Spleen (tissue), 11 donors: ENCODE measurements around the gene DHDDS. TPM values are rescaled to one million over a fixed set of nuclear protein-coding genes. Genes with fewer than 3 reads are reported as not detected.

Source experiments
- DNase-seq: peaks from one replicate; pipeline ENCODE4 v3.0.0-alpha.2; 2020
- H3K27ac ChIP-seq, 8 donors: fragments of 200-600 bp; sonication (generic) in 7 of 8; 1 replicate in 4 of 8; 2 replicates in 4 of 8; pipeline versions ENCODE4 v1.5.0 to v1.8.0; 2016 to 2021; ENCODE audit warnings: inconsistent platforms in 4 of 8, mild to moderate bottlenecking in 4 of 8, moderate library complexity in 1 of 8
- H3K27me3 ChIP-seq, 7 donors: fragments of 200-600 bp; sonication (generic) in 6 of 7; replicated peaks in 1 of 7; 1 replicate in 4 of 7; 2 replicates in 3 of 7; pipeline versions ENCODE4 v1.5.0 to v1.8.0; 2016 to 2021; ENCODE audit warnings: inconsistent platforms in 3 of 7, mild to moderate bottlenecking in 1 of 7
- H3K36me3 ChIP-seq, 6 donors: fragments of 200-600 bp; sonication (generic) in 5 of 6; 1 replicate in 4 of 6; 2 replicates in 2 of 6; pipeline versions ENCODE4 v1.5.0 to v1.8.0; 2016 to 2021; ENCODE audit warnings: inconsistent platforms in 2 of 6
- H3K4me1 ChIP-seq, 6 donors: fragments of 200-600 bp; sonication (generic) in 5 of 6; 1 replicate in 3 of 6; 2 replicates in 3 of 6; pipeline versions ENCODE4 v1.5.0 to v1.8.0; 2016 to 2021; ENCODE audit warnings: inconsistent platforms in 3 of 6
- H3K4me3 ChIP-seq, 8 donors: fragments of 200-600 bp; sonication (generic) in 7 of 8; 1 replicate in 4 of 8; 2 replicates in 4 of 8; pipeline versions ENCODE4 v1.5.0 to v1.8.0; 2016 to 2021; ENCODE audit warnings: inconsistent platforms in 4 of 8, mild to moderate bottlenecking in 4 of 8, moderate library complexity in 2 of 8
- H3K9me3 ChIP-seq, 8 donors: fragments of 200-600 bp; sonication (generic) in 7 of 8; 1 replicate in 4 of 8; 2 replicates in 4 of 8; pipeline versions ENCODE4 v1.5.0 to v1.8.0; 2016 to 2021; ENCODE audit warnings: inconsistent platforms in 4 of 8
- CTCF ChIP-seq, 11 experiments: fragments of 200-600 bp in 7 of 11; fragments of 450-650 bp in 4 of 11; sonication (generic) in 4 of 11; IDR thresholded peaks in 8 of 11; conservative IDR thresholded peaks in 3 of 11; 1 replicate in 7 of 11; 2 replicates in 4 of 11; pipeline versions ENCODE4 v1.4.0 to v1.8.0; 2016 to 2021; ENCODE audit warnings: antibody characterized with exemption in 11 of 11, inconsistent platforms in 4 of 11, mild to moderate bottlenecking in 1 of 11
- POLR2A ChIP-seq, 3 donors: fragments of 450-650 bp; IDR thresholded peaks; one replicate each; pipeline ENCODE4 v1.5.1; 2017; ENCODE audit warnings: antibody characterized with exemption in 3 of 3, mild to moderate bottlenecking in 1 of 3
- POLR2AphosphoS5 ChIP-seq, 3 donors: sonication (generic); formaldehyde crosslinking; IDR thresholded peaks; one replicate each; pipeline ENCODE4 v1.5.1; 2017; ENCODE audit warnings: antibody characterized with exemption in 3 of 3
- WGBS, 5 donors: extraction: QIAGEN DNeasy Blood & Tissue Kit in 3 of 5; methylation state at CpG; one replicate each; pipeline versions ENCODE4 v1.1.5 to v1.1.7; 2013 to 2018; 5-methylcytosine and 5-hydroxymethylcytosine counted together
- intact Hi-C: fragments of 100-400 bp; cut with DNase I; formaldehyde crosslinking; loops from one replicate; pipeline ENCODE4 v1.15.0; 2023; ENCODE audit warnings: low total_unique reads
- polyA plus RNA-seq, 3 donors: library from polyadenylated mRNA; stranded (reverse); fragments of 200-250 nt; gene quantifications; one replicate each; pipeline ENCODE4 v1.2.1, GENCODE V29; 2013
- total RNA-seq, 7 donors: library from RNA; depleted of rRNA in 3 of 7; stranded (reverse); fragments of >200 nt in 3 of 7; fragmentation: NEBNext Ultra II Directional in 4 of 7; extraction: Animal tissue kit (Norgen Biotek cat#: 25700) in 4 of 7; gene quantifications; one replicate each; pipeline versions ENCODE4 v1.1.0 to v1.2.1, GENCODE V29; 2016 to 2021
- donor health status: healthy with polysubstance abuse.
- donor health status: DM: no; HTN: no; CAD: no; lungs with moderate emphysema.
- donor health status: DM: no; HTN: no; CAD: no.
- donor health status: Bipolar disorder and iron deficiency.
- donor health status: healthy.
- donor health status: DM: no; HTN: no; CAD: no.
- donor health status: DM: yes; HTN: yes; CAD: no.

The DHDDS gene
- total and polyA plus RNA-seq, 10 donors, result 11.1 to 48.8 (median 32.4) TPM

DNA sequence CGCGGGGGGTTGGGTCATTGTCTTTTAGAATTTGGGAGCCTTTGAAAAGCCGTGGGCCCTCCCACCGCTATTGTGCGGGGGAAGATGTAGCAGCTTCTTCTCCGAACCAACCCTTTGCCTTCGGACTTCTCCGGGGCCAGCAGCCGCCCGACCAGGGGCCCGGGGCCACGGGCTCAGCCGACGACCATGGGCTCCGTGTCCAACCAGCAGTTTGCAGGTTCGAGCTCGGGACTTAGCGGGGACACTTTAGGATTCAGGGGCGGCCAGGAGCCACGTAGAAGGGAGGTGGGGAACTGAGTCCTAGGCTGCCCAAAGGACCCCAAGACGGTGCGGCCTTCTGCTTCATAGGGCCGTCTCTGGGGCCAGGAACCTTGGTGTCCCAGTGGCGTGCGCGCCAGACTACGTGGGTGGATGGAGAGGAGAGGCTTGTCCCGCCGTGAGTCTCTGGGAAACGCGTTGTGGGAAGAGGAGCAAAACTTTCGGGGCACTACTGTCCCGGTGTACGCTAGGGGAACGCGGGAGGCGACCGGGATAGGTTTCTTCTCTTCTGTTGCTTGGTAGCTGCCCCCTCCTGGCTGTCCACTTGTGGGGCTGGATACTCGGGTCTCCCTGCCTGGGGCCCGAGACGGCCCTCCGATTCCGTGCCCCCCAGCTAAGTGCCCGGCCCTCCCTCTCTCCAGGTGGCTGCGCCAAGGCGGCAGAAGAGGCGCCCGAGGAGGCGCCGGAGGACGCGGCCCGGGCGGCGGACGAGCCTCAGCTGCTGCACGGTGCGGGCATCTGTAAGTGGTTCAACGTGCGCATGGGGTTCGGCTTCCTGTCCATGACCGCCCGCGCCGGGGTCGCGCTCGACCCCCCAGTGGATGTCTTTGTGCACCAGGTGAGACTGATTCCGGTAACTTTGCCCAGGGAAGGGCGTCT is 21.2 kb upstream of the DHDDS start, which contains the start of gene LIN28A:
LIN28A (plus strand) TSS at position 112 of the 918 bp plus-strand sequence; CDS start at position 187, 75 bp downstream.
- intact Hi-C loops, result loop anchor here (10.0 kb wide), 1 partner anchor 306 kb away; no protein-coding TSS in a partner anchor
- Histone ChIP-seq H3K27ac (no peak within 1 kb of the TSS), H3K4me3 (no peak within 1 kb of the TSS), H3K36me3 (no peaks in the 10 kb centered on the region), H3K4me1 (peaks cover 8 to 27% (median 13%) of the 10 kb centered on the region in 6 donors), H3K27me3 (peaks cover 8 to 98% (median 69%) of the 10 kb centered on the region in 7 donors), H3K9me3 (no peaks in the 10 kb centered on the region)
- TF ChIP-seq CTCF (IDR thresholded peaks at IDR 0.05 in 8 of 11, conservative IDR thresholded peaks at IDR 0.05 in 3 of 11) (no peak), POLR2AphosphoS5 (IDR thresholded peaks at IDR 0.05) (no peak), POLR2A (IDR thresholded peaks at IDR 0.05) (no peak)
- DNase-seq, result no peak
- 5 to 9% (median 5%) methylated on average over 28 to 70 of the region's 70 CpGs for WGBS, 5 donors

DNA sequence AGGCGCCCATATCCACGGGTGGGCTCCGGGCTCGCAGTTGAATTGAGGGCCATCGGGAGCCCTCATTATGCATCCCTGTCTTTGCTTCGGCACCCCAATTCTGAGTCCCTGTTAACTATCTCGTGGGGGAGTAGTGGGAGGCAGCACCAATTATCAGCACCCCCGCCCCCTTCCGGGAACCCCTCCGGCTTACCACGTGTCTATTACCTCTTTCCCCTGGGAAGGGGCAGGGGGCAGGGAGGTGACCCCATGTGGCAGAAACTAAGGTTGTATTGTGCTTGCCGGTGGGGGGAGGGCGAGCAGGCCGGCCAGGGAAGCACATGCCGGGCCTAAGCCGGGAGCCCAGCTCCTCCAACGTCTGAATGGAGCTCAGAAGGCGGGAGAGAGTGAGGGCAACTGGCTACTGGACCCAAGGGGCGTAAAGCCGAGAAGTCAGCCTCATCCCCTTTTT is 20.5 kb upstream of the DHDDS start:
- 10 to 19% (median 14%) methylated on average over 14 to 20 of the region's 20 CpGs for WGBS, 5 donors
- Histone ChIP-seq H3K9me3 (no peaks in the 10 kb centered on the region), H3K4me3 (no peak overlapping the region), H3K27ac (no peak overlapping the region), H3K36me3 (no peaks in the 10 kb centered on the region), H3K4me1 (peaks cover 8 to 27% (median 13%) of the 10 kb centered on the region in 6 donors), H3K27me3 (peaks cover 8 to 98% (median 69%) of the 10 kb centered on the region in 7 donors)
- DNase-seq, result no peak
- intact Hi-C loops, result loop anchor here (10.0 kb wide), 1 partner anchor 307 kb away; no protein-coding TSS in a partner anchor
- TF ChIP-seq POLR2A (IDR thresholded peaks at IDR 0.05), result no peak
- TF ChIP-seq CTCF (IDR thresholded peaks at IDR 0.05 in 8 of 11, conservative IDR thresholded peaks at IDR 0.05 in 3 of 11), result no peak
- TF ChIP-seq POLR2AphosphoS5 (IDR thresholded peaks at IDR 0.05), result no peak

DNA sequence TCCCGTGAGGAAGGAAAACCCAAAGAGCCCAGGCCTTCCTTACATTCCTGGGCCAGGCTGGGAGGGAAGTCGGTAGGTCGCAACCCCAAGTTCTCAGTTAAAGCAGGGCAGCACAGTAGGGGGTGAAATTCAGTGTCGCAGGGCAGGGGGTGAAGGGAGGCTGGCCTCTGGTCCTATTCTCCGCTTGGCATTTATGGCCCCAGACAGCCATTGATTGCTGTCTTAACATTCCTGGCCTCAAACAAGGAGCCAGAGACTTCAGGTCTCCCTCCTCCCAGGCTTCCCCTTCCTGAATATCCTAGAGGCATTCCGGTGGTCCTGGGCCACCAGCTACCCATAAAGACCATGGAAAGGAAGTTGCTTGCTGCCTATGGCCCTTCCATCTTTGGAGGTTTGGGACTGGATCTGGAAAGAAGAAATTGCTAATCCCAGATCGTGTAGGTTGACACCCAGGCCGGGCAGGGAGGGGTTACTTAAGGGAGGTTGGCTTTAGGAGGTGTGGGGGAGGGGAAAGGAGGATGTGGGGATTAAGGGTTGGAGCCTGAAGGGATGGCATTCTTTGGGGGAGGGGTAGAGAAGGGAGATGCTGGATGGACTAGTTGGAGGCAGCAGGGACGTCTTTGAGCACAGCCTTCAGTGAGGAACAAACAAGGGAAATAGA is 19.8 kb upstream of the DHDDS start:
- Histone ChIP-seq H3K27me3 (peaks cover 8 to 97% (median 69%) of the 10 kb centered on the region in 7 donors), H3K36me3 (no peaks in the 10 kb centered on the region), H3K9me3 (no peaks in the 10 kb centered on the region), H3K4me3 (no peak overlapping the region), H3K27ac (no peak overlapping the region), H3K4me1 (peaks cover 8 to 32% (median 13%) of the 10 kb centered on the region in 6 donors)
- intact Hi-C loops, result loop anchor here (10.0 kb wide), 1 partner anchor 308 kb away; no protein-coding TSS in a partner anchor
- WGBS, 5 donors, result 10 to 24% (median 22%) methylated on average over 9 of the region's 9 CpGs
- DNase-seq, result no peak
- no peak for TF ChIP-seq POLR2A (IDR thresholded peaks at IDR 0.05)
- TF ChIP-seq POLR2AphosphoS5 (IDR thresholded peaks at IDR 0.05), result no peak
- no peak for TF ChIP-seq CTCF (IDR thresholded peaks at IDR 0.05 in 8 of 11, conservative IDR thresholded peaks at IDR 0.05 in 3 of 11)
